Right lobe of liver (tissue), 6 donors: ENCODE measurements around the gene C12orf57. TPM values are rescaled to one million over a fixed set of nuclear protein-coding genes. Genes with fewer than 3 reads are reported as not detected.

Source experiments
- ATAC-seq, 4 donors: fragments of 200-7000 bp; cut with Tn5 transposase; one replicate each; pipeline ENCODE4 v1.9.1; 2020; ENCODE audit warnings: mild to moderate bottlenecking in 4 of 4, moderate library complexity in 4 of 4
- DNase-seq, 3 donors: peaks; one replicate each; pipeline ENCODE4 v3.0.0-alpha.2; 2020
- H3K27ac ChIP-seq, 3 donors: fragments of 200-600 bp; one replicate each; pipeline ENCODE4 v1.8.0; 2022
- H3K27me3 ChIP-seq, 2 donors: fragments of 200-600 bp; one replicate each; pipeline ENCODE4 v1.8.0; 2022
- H3K36me3 ChIP-seq, 4 donors: fragments of 200-600 bp; sonication (generic) in 1 of 4; one replicate each; pipeline versions ENCODE4 v1.5.1 to v1.8.0; 2017 to 2022; ENCODE audit warnings: control low read depth in 1 of 4
- H3K4me1 ChIP-seq, 4 donors: fragments of 200-600 bp; sonication (generic) in 1 of 4; one replicate each; pipeline versions ENCODE4 v1.5.1 to v1.8.0; 2017 to 2022; ENCODE audit warnings: control low read depth in 1 of 4
- H3K4me3 ChIP-seq, 3 donors: fragments of 200-600 bp; one replicate each; pipeline ENCODE4 v1.8.0; 2022
- H3K9me3 ChIP-seq, 4 donors: fragments of 200-600 bp; sonication (generic) in 1 of 4; one replicate each; pipeline versions ENCODE4 v1.5.1 to v1.8.0; 2017 to 2022; ENCODE audit warnings: control low read depth in 1 of 4
- POLR2A ChIP-seq: fragments of 450-650 bp; IDR thresholded peaks from one replicate; pipeline ENCODE4 v1.6.1; 2017; ENCODE audit warnings: antibody characterized with exemption, mild to moderate bottlenecking
- WGBS: methylation state at CpG from one replicate; pipeline ENCODE4 v1.1.6; 2018; ENCODE audit warnings: low coverage, low lambda C conversion rate; ENCODE audit not compliant: insufficient coverage; ENCODE audit errors: missing lambda C conversion rate; 5-methylcytosine and 5-hydroxymethylcytosine counted together
- intact Hi-C, 2 donors: fragments of 100-400 bp; cut with DNase I; formaldehyde crosslinking; loops; one replicate each; pipeline versions ENCODE4 v1.11.2 to v1.14.1; 2022
- total RNA-seq, 6 experiments: library from RNA; depleted of rRNA in 2 of 6; stranded (reverse); fragments of >200 nt in 2 of 6; fragmentation: NEBNext Ultra II Directional in 3 of 6; extraction: Animal tissue kit (Norgen Biotek cat#: 25700) in 3 of 6; gene quantifications; one replicate each; pipeline versions ENCODE4 v1.1.0 to v1.2.4, GENCODE V29; 2016 to 2023
- TF ChIP-seq, protein P1 (sequence below), 4 donors: fragments of 200-600 bp in 3 of 4; fragments of 450-650 bp in 1 of 4; IDR thresholded peaks; one replicate each; pipeline versions ENCODE4 v1.5.1 to v1.8.0; 2016 to 2022; ENCODE audit warnings: antibody characterized with exemption in 4 of 4, mild to moderate bottlenecking in 2 of 4
- donor health status: DM: no; HTN: yes; CAD: no.
- donor health status: DM: no; HTN: no; CAD: no.
- donor health status: DM: no; HTN: no; CAD: no.
- donor health status: DM: no; HTN: yes; CAD: no.
- donor health status: DM: no; HTN: yes; CAD: no.

Gene C12orf57
- total RNA-seq, 6 experiments from 2014 or later, result 47.6 to 189 (median 70.5) TPM

DNA sequence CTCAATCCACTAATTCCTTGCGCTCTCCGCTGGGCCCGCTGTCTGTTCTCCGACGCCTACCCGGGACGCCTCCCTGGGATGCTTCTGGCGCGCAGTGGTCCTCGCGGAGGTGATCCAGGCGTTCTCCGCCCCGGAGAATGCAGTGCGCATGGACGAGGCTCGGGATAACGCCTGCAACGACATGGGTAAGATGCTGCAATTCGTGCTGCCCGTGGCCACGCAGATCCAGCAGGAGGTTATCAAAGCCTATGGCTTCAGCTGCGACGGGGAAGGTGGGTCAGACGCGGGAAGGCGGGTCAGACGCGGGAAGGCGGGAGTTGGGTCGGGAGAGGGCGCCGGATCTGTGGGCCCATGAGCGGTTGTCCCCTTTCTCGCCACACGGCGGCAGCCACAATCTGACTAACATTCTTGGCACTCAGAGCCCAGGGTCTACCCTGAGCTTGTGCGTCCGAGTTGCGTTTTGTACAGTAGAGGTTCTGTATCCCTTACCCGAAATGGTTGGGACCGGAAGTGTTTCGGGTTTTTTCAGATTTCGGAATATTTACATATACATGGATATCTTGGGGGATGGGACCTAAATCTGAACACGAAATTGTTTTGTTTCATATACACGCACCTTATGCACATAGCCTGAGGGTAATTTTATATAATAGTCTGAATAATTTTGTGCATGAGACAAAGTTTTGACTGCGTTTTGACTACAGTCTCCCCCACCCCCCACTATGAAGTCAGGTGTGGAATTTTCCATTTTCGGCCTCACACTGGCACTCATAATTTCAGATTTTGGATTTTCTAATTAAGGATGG, 762 bp downstream of the C12orf57 start:
- intact Hi-C loops, result no loop called here
- Histone ChIP-seq H3K27ac (peak overlapping the region; percentile 74 to 91 (median 91)), H3K4me1 (peaks cover 0 to 38% (median 8%) of the 10 kb centered on the region in 4 donors), H3K36me3 (no peaks in the 10 kb centered on the region), H3K9me3 (no peaks in the 10 kb centered on the region), H3K4me3 (peak overlapping the region; percentile 50 to 66 (median 57)), H3K27me3 (no peaks in the 10 kb centered on the region)
- DNase-seq (peak; percentile 92 to 93 (median 92)), ATAC-seq (peak; percentile 61 to 70 (median 70))
- TF ChIP-seq POLR2A, result no peak
- TF ChIP-seq, protein P1, sequence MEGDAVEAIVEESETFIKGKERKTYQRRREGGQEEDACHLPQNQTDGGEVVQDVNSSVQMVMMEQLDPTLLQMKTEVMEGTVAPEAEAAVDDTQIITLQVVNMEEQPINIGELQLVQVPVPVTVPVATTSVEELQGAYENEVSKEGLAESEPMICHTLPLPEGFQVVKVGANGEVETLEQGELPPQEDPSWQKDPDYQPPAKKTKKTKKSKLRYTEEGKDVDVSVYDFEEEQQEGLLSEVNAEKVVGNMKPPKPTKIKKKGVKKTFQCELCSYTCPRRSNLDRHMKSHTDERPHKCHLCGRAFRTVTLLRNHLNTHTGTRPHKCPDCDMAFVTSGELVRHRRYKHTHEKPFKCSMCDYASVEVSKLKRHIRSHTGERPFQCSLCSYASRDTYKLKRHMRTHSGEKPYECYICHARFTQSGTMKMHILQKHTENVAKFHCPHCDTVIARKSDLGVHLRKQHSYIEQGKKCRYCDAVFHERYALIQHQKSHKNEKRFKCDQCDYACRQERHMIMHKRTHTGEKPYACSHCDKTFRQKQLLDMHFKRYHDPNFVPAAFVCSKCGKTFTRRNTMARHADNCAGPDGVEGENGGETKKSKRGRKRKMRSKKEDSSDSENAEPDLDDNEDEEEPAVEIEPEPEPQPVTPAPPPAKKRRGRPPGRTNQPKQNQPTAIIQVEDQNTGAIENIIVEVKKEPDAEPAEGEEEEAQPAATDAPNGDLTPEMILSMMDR (IDR thresholded peaks at IDR 0.05), result peak; percentile 76 to 93 (median 88)
- 2% methylated on average over 27 of the region's 48 CpGs for WGBS

DNA sequence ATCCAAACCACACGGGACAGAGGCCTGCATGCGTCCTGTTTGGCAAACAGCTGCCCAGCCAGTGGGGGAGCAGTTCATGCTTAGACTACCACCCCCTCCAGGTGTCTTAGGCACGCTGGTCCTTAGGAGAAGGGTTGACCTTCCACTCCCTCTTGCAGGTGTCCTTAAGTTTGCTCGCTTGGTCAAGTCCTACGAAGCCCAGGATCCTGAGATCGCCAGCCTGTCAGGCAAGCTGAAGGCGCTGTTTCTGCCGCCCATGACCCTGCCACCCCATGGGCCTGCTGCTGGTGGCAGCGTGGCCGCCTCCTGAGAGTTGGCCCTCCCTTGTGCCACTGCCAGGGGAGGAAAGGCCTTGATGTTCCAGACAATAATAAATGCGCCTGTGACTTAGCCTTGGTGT, 1.8 kb downstream of the C12orf57 start:
- peaks cover 0 to 38% (median 8%) of the 10 kb centered on the region in 4 donors for H3K4me1 ChIP-seq
- DNase-seq (no peak), ATAC-seq (no peak)
- TF ChIP-seq, protein P1 (IDR thresholded peaks at IDR 0.05), result no peak
- TF ChIP-seq POLR2A, result no peak
- no CpG with 5 or more reads among the region's 11 CpGs for WGBS
- intact Hi-C loops, result no loop called here
- H3K36me3 ChIP-seq, result no peaks in the 10 kb centered on the region
- peak overlapping the region in 2 of 3 donors; percentile 53 to 59 for H3K4me3 ChIP-seq
- no peaks in the 10 kb centered on the region for H3K9me3 ChIP-seq
- peak overlapping the region; percentile 67 to 91 (median 80) for H3K27ac ChIP-seq
- no peaks in the 10 kb centered on the region for H3K27me3 ChIP-seq

DNA sequence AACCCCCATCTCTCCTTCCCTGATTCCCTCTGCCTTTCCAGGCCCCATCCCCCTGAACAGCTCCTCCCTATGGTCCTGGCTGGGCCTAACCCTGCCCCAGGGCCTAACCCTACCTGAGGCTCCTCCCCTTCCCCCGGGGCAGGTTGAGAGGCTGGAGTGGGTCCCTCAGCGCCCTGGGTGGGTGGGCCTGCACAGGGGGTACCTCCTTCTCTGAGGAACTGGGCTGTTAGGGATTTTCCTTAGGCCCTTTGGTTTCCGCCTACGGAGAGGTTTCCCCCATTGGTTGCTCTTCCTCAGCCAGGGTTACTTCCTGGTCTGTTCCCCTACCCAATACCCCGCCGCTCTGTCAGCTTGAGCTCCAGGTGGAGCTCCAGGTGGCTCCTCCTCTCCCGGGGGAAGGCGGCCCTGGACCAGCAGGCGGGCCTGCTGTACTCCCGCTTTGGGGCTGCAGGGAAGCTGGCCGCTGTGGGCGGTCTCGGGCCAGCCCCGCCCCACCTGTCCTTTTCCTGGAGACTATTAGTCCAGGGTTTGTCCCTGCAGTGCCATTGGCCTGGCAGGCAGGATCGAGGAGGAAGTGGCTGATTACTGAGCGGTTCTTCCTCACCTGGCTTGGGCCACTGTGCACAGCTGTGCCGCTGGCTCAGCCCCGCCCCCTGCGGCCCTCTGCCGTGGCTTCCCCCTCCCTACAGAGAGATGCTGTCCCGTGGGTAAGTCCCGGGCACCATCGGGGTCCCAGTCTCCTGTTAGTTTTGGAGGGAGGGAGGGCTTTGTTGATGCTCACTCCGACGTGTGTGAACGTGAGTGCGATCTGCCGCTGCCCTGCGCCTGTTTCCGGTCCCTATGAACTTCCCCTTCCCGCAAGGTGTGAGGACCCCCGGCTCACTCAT, 2.5 kb downstream of the C12orf57 start:
- peak; percentile 95 to 97 (median 97) for DNase-seq
- intact Hi-C loops, result no loop called here
- 4% methylated on average over 23 of the region's 32 CpGs for WGBS

DNA sequence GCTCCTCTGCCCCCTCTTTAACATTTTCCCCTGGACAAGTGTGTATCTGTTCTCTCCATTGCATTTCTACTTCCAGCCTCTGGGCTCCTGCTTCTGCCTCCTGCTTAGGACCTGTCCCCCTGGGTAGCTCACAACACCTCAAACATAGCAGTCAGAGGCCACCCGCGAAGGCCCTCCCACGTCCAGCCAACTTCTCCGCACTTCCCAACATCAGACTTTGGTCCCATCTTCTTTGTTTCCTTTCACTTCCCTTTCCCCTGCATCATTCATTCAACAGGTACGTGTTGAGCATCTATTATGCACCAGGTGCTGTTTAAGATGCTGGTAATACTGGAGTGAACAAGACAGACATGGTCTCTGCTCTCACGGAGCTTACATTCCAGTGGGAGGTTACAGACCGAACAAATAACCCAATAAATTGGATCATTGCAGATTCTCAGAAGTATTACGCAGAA, 3.1 kb downstream of the C12orf57 start:
- Histone ChIP-seq H3K27ac (peak overlapping the region in 2 of 3 donors; percentile 80 to 91), H3K27me3 (no peaks in the 10 kb centered on the region), H3K4me1 (peaks cover 0 to 30% (median 8%) of the 10 kb centered on the region in 4 donors), H3K4me3 (peak overlapping the region; percentile 32 to 59 (median 53)), H3K36me3 (no peaks in the 10 kb centered on the region), H3K9me3 (no peaks in the 10 kb centered on the region)
- intact Hi-C loops, result no loop called here
- ATAC-seq, result no peak
- no peak for DNase-seq
- WGBS, result 29% methylated on average over 8 of the region's 8 CpGs
- no peak for TF ChIP-seq POLR2A
- TF ChIP-seq, protein P1 (IDR thresholded peaks at IDR 0.05), result no peak

More for the DNA sequence above, 2.5 kb downstream of the C12orf57 start:
- no peaks in the 10 kb centered on the region for H3K36me3 ChIP-seq
- TF ChIP-seq POLR2A, result peak; percentile 87
- TF ChIP-seq, protein P1 (IDR thresholded peaks at IDR 0.05), result peak in 3 of 4 donors; percentile 6 to 26 (median 18)
- H3K27ac ChIP-seq, result peak overlapping the region; percentile 67 to 91 (median 80)
- peaks cover 0 to 35% (median 8%) of the 10 kb centered on the region in 4 donors for H3K4me1 ChIP-seq
- ATAC-seq, result peak; percentile 76 to 92 (median 81)
- no peaks in the 10 kb centered on the region for H3K27me3 ChIP-seq
- no peaks in the 10 kb centered on the region for H3K9me3 ChIP-seq
- peak overlapping the region; percentile 32 to 59 (median 53) for H3K4me3 ChIP-seq
